GM19238 (cell line): ENCODE data around the gene LAMC2.

Experiments used
- DNase-seq: peaks from one replicate; pipeline ENCODE4 v3.0.0; 2011; ENCODE audit warnings: low spot score; ENCODE audit not compliant: insufficient read length

LAMC2 gene

DNA sequence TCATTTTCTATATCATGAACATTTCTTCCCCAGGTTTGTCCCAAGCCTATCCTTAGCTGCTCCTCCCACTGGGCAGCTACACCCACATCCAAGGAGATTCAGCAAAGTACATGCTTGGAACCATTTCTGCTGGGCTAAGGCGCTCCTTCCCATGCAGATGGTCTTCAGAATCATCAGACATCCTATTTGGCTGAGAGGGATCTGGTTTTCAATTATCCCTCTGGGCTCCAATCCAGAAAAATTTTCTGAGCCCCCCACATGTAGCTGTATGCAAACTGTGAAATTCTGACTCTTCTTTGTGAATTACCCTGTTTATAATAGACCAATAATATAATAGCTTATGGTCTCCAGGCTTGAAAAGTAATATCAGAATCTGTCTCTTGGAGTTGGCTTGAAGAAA, 99.2 kb downstream of the LAMC2 start:
- no peak for DNase-seq

DNA sequence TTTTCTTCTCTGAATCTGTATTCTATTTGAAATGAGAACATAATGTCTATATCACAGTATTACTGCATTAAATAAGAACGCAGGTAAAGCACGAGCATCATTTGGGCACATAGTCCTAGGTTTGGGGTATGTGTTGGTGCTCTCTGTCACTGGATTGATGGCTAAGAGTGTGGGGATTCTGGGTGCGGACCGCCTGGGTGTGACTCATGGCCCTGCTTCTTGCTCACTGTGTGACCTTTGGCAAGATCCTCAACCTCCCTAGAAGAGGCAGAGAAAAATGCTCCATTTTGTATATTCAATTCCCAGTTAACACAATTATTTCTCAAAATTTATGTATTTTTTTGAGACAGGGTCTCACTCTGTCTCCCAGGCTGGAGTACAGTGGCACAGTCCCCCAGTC, 99.7 kb downstream of the LAMC2 start:
- DNase-seq: no peak

GRCh38 chr1:183287191-183287675, 101.2 kb downstream of the LAMC2 start:
- no peak for DNase-seq

DNA sequence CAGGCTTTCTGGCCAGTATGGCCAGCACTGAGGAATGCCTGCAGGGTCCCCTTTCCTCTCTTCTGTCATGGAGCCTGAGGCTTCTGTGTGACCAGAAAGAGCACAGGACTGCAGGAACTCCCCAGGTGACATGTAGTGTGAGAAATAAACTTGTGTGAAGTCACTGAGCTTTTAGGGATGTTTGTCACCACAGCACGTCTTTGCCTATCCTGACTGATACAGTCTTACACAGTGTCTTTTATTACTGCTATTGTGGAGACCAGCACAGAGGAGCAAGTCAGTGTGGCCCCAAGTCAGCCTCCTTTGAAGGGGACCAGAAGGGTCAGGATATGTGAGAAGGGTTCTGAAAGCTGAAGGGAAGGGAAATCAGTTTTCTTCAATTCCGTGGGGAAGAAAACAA, 102.5 kb downstream of the LAMC2 start:
- DNase-seq: no peak

- DNase-seq: no peak
These were observed 103.0 kb downstream of the LAMC2 start for GRCh38 chr1:183289051-183289496.

DNA sequence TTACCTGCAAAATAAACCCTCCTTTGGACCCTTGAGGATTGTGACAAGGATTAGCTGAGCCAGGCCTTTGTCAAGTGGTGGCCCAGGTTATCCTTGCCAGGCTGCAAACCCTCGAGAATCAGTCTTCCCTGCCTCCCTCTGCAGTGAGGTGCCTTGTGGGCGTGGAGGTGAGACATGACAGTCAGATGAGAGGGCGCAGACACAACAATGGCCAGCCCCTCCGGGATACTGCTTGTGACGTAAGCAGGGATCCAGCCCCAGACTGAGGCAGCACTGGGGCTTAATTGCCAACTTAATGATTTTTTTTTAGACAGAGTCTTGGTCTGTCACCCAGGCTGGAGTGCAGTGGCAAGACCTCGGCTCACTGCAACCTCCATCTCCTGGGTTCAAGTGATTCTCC, 104.6 kb downstream of the LAMC2 start:
- DNase-seq: no peak

- DNase-seq: no peak
These were observed 105.2 kb downstream of the LAMC2 start for GRCh38 chr1:183291216-183291762.

DNA sequence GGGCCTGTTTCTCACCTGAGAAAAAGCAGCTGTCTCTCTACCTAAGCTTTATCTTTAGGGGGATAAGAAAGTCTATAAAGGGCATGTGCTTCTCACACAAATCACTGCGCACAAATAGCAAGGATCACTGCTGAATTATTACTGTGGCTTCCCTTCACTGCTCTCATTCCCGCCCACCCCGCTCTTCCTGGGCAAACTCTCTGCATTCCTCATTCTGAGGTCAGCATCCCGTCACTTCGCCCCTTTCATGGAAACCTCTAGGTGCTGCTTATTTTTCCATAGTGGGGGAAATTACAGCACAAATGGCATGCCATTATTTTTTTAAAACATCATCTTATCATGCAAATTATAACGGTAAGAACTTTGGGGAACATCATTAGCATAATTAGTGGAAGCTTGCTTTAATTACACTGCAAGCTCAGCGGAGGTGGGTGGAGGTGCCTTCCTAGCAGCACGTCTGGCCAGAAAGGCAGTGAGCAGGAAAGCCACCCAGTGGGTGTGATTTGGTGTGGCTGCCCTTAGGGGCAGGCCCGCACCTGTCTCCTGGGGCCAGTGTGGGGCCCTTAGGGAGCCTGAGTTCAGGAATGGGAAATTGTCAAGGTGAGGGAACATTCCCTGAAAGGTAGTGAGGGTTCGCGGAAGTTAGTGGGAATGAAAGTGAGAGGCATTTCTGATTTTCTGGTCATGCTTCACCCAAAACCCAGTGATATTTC, 105.9 kb downstream of the LAMC2 start:
- no peak for DNase-seq

DNA sequence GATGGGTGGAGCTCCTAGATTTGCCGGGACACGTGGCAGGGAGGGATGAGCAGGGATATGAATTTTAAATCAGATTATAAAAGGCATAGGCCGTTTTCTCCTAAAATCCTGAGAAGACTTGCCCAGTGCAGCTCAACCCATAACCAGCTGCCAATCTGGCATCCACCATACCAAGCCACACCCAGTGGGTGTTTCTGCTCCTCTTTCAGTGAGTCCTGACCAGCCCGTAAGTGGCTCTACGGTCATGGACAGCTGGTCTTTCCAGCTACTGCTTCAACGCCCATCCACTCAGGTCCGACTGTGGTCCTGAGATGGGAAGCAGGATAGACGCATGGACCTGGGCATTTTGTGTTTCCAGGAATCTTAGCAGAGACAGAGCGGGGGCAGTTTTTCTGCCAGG, 107.2 kb downstream of the LAMC2 start:
- no peak for DNase-seq

- DNase-seq: no peak
These were observed 107.8 kb downstream of the LAMC2 start for GRCh38 chr1:183293876-183294275.
